Mesenchymal stem cell (in vitro differentiated cells and primary cell): ENCODE data around the gene CHIT1.

Source experiments
- DNase-seq: peaks from one replicate; pipeline ENCODE4 v3.0.0-alpha.2; 2013
- H2AFZ ChIP-seq: one replicate; pipeline ENCODE4 v1.6.1; 2013; ENCODE audit warnings: low read depth, mild to moderate bottlenecking, control low read depth, inconsistent platforms, low read length, moderate library complexity
- H2AK5ac ChIP-seq: 2 replicates; pipeline ENCODE4 v1.6.1; 2013; ENCODE audit warnings: low read length, moderate library complexity, mild to moderate bottlenecking, inconsistent platforms; ENCODE audit not compliant: severe bottlenecking
- H2BK120ac ChIP-seq: one replicate; pipeline ENCODE4 v1.6.1; 2013; ENCODE audit warnings: low read depth, mild to moderate bottlenecking, inconsistent platforms, low read length, moderate library complexity
- H2BK12ac ChIP-seq, 2 experiments: one replicate each; pipeline ENCODE4 v1.6.1; 2013; ENCODE audit warnings: inconsistent platforms in 2 of 2, low read length in 2 of 2, mild to moderate bottlenecking in 2 of 2, moderate library complexity in 2 of 2, control low read depth in 1 of 2
- H2BK15ac ChIP-seq: one replicate; pipeline ENCODE4 v1.6.1; 2013; ENCODE audit warnings: mild to moderate bottlenecking, low read depth, inconsistent platforms; ENCODE audit not compliant: poor library complexity, severe bottlenecking
- H2BK5ac ChIP-seq: 2 replicates; pipeline ENCODE4 v1.6.1; 2013; ENCODE audit warnings: low read depth, mild to moderate bottlenecking, low read length, control low read depth, inconsistent platforms; ENCODE audit not compliant: poor library complexity, severe bottlenecking
- H3K14ac ChIP-seq, 2 experiments: one replicate each; pipeline ENCODE4 v1.6.1; 2013; ENCODE audit warnings: inconsistent platforms in 2 of 2, low read length in 2 of 2, control low read depth in 1 of 2, mild to moderate bottlenecking in 1 of 2, moderate library complexity in 1 of 2
- H3K18ac ChIP-seq, 2 experiments: one replicate each; pipeline ENCODE4 v1.6.1; 2013; ENCODE audit warnings: inconsistent platforms in 2 of 2, low read length in 2 of 2, control low read depth in 1 of 2, low read depth in 1 of 2, mild to moderate bottlenecking in 1 of 2
- H3K23ac ChIP-seq, 2 experiments: one replicate each; pipeline ENCODE4 v1.6.1; 2013; ENCODE audit warnings: inconsistent platforms in 2 of 2, low read length in 2 of 2, mild to moderate bottlenecking in 2 of 2, moderate library complexity in 2 of 2, control low read depth in 1 of 2
- H3K27ac ChIP-seq: 2 replicates; pipeline ENCODE4 v1.5.1; 2013; ENCODE audit warnings: mild to moderate bottlenecking, moderate library complexity, low read length, control low read depth, inconsistent platforms; ENCODE audit not compliant: poor library complexity, severe bottlenecking
- H3K27me3 ChIP-seq, 2 experiments: 2 replicates each; pipeline versions ENCODE4 v1.6.1 to v1.7.0; 2013; ENCODE audit warnings: low read length in 2 of 2, mild to moderate bottlenecking in 2 of 2, moderate library complexity in 2 of 2, control low read depth in 1 of 2, inconsistent platforms in 1 of 2; ENCODE audit not compliant: control insufficient read depth in 1 of 2, insufficient read depth in 1 of 2
- H3K36me3 ChIP-seq, 2 experiments: 2 replicates each; pipeline versions ENCODE4 v1.6.1 to v1.7.0; 2013; ENCODE audit warnings: low read length in 2 of 2, control low read depth in 1 of 2, inconsistent platforms in 1 of 2, low read depth in 1 of 2, mild to moderate bottlenecking in 1 of 2; ENCODE audit not compliant: insufficient read depth in 2 of 2, control insufficient read depth in 1 of 2
- H3K4ac ChIP-seq, 2 experiments: one replicate each; pipeline ENCODE4 v1.6.1; 2013; ENCODE audit warnings: inconsistent platforms in 2 of 2, low read length in 2 of 2, mild to moderate bottlenecking in 2 of 2, moderate library complexity in 2 of 2, control low read depth in 1 of 2, low read depth in 1 of 2
- H3K4me1 ChIP-seq: 2 replicates; pipeline ENCODE4 v1.6.1; 2013; ENCODE audit warnings: low read depth, low read length, control low read depth; ENCODE audit not compliant: control insufficient read depth, insufficient read depth
- H3K4me2 ChIP-seq: 2 replicates; pipeline ENCODE4 v1.6.1; 2013; ENCODE audit warnings: low read length, mild to moderate bottlenecking, inconsistent platforms; ENCODE audit not compliant: poor library complexity, severe bottlenecking
- H3K4me3 ChIP-seq, 2 experiments: 2 replicates each; pipeline versions ENCODE4 v1.5.1 to v1.7.0; 2013; ENCODE audit warnings: low read length in 2 of 2, mild to moderate bottlenecking in 2 of 2, control low read depth in 1 of 2, low read depth in 1 of 2; ENCODE audit not compliant: insufficient read depth in 1 of 2
- H3K79me1 ChIP-seq: replicated peaks from 2 replicates; pipeline ENCODE4 v1.6.1; 2013; ENCODE audit warnings: mild to moderate bottlenecking, control low read depth, low read length, inconsistent platforms; ENCODE audit not compliant: poor library complexity, severe bottlenecking
- H3K9ac ChIP-seq: 2 replicates; pipeline ENCODE4 v1.7.0; 2013; ENCODE audit warnings: mild to moderate bottlenecking, low read length, moderate library complexity
- H3K9me3 ChIP-seq: 2 replicates; pipeline ENCODE4 v1.7.0; 2013; ENCODE audit warnings: mild to moderate bottlenecking, low read length; ENCODE audit not compliant: control insufficient read depth
- H4K8ac ChIP-seq: one replicate; pipeline ENCODE4 v1.6.1; 2013; ENCODE audit warnings: inconsistent platforms, mild to moderate bottlenecking, low read length, moderate library complexity
- H4K91ac ChIP-seq: one replicate; pipeline ENCODE4 v1.6.1; 2013; ENCODE audit warnings: mild to moderate bottlenecking, low read length, inconsistent platforms
- WGBS: methylation state at CpG from one replicate; pipeline ENCODE4 v1.1.7; 2013; ENCODE audit warnings: mixed read lengths; 5-methylcytosine and 5-hydroxymethylcytosine counted together

The CHIT1 gene

DNA sequence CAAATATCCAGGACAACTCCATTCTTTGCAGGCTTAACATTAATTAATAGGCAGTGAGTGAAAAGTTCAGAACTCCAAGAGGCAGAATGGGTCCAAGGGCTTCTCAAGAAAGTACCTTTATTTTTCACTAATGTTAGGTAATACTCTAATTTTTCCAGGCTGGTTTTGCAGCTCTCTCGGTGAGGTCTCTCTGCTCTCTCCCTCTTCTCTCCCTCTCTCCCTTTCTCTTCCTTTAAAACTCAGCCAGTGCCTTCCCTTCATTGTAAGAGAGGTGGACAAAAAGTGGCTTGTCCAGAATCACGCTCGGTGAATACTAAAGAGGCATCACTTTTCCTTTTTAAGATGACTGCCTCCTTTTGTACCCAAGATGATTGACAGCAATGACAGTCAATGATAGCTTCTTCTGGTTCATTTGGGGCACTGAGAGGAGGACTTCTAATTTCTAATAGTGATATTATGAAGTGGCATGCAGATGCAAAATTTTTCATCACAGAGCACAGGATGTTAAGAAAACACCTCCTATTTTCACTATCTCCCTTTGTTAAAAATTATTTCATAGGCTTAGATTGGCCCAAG lies 41.7 kb downstream of the CHIT1 start:
- no peak for DNase-seq
- Histone ChIP-seq H2BK15ac (no peak overlapping the region), H3K4me2 (no peak overlapping the region), H3K23ac (no peak overlapping the region), H4K91ac (no peak overlapping the region), H3K14ac (no peak overlapping the region), H2BK120ac (no peak overlapping the region), H2BK12ac (no peak overlapping the region), H3K4ac (no peak overlapping the region), H3K27ac (no peak overlapping the region), H4K8ac (no peak overlapping the region), H2BK5ac (no peak overlapping the region), H3K79me1 (no peaks in the 10 kb centered on the region), H2AFZ (no peak overlapping the region), H3K4me1 (peaks cover 3% of the 10 kb centered on the region), H3K4me3 (no peak overlapping the region), H3K36me3 (peaks cover 0 to 20% of the 10 kb centered on the region in 2 experiments), H3K27me3 (peaks cover 0 to 7% of the 10 kb centered on the region in 2 experiments), H3K9ac (peak overlapping the region; percentile 65), H3K9me3 (no peaks in the 10 kb centered on the region), H2AK5ac (no peak overlapping the region), H3K18ac (no peak overlapping the region)
- 90% methylated on average over 2 of the region's 3 CpGs for WGBS

DNA sequence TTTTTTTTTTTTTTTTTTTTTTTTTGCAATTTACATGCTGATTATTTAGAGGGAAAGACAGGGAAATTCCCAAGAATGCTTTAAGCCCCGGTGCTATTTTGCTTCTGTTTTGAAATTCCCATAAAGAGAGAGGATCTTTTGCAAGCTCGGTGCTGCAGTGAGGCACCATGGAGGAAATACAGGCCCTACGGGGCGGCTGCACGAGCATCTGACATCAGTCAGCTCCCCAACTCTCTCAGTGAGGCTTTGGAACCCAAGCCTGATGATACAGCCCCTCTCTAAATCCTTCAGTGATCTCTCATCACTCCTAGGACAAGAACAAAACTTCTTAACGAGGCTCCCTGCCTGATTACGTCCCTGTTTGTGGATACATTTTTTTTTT lies 42.2 kb downstream of the CHIT1 start:
- Histone ChIP-seq H3K4me2 (no peak overlapping the region), H2BK5ac (no peak overlapping the region), H3K4me3 (no peak overlapping the region), H3K23ac (no peak overlapping the region), H3K27ac (no peak overlapping the region), H2BK15ac (no peak overlapping the region), H3K79me1 (no peaks in the 10 kb centered on the region), H2BK120ac (no peak overlapping the region), H2BK12ac (no peak overlapping the region), H3K14ac (no peak overlapping the region), H2AK5ac (no peak overlapping the region), H4K8ac (no peak overlapping the region), H3K18ac (no peak overlapping the region), H3K27me3 (peaks cover 0 to 7% of the 10 kb centered on the region in 2 experiments), H3K36me3 (peaks cover 0 to 20% of the 10 kb centered on the region in 2 experiments), H3K9ac (peak overlapping the region; percentile 65), H3K9me3 (no peaks in the 10 kb centered on the region), H3K4me1 (peaks cover 3% of the 10 kb centered on the region), H2AFZ (no peak overlapping the region), H3K4ac (no peak overlapping the region), H4K91ac (no peak overlapping the region)
- WGBS, result 51% methylated on average over 5 of the region's 7 CpGs
- peak; percentile 15 for DNase-seq

DNA sequence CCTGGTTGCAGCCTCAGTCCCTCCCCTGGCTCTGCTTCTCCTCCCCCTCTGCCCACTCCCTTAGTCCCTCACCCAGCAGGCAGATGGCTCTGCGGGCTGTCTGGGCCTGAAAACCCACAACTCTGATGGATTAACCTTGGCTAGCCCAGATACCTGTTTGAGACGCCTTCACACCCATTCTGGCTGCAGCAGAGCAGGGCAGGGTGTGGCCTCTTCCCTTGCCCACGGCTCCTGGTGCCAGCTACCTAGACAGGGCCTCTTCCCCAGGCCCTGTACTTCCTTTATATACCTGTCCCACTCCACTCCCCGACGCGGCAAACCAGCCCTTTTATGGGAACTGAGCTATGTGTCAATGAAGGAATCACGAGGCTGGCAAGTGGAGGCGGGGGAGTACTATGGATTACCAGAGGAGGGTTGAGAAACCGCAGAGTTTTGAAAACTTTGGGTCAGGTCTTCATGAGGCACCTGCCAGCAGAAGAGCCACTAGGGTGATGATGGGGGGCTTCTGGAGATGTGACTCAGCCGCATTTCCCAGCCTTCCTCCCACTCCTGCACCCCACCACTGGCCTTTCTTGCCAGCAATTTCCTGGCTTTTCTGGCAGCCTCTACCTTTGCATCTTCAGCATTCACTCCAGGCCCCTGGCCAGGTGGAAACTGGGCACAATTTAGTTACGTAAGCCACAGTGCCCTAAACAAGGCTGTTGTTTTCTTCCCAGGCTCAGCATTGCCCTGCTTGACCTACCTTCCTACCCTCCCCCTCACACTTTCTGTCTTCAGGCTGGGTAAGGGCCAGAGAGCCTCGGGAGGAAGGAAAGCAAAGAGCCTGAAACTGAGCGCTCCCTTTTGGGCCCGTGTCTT lies 42.8 kb downstream of the CHIT1 start, which contains the start of gene CHI3L1:
CHI3L1 (minus strand) TSS at position 259 of the 858 bp plus-strand sequence; CDS start at position 178, 81 bp downstream.
- no peak within 1 kb of the TSS for H3K27ac ChIP-seq
- H4K8ac ChIP-seq, result peak within 1 kb of the TSS; percentile 29
- no peak within 1 kb of the TSS for H2AK5ac ChIP-seq
- no peak within 1 kb of the TSS for H3K14ac ChIP-seq
- H3K23ac ChIP-seq, result no peak within 1 kb of the TSS
- 66% methylated on average over 13 of the region's 14 CpGs for WGBS
- peaks cover 0 to 22% of the 10 kb centered on the region in 2 experiments for H3K36me3 ChIP-seq
- H3K4me3 ChIP-seq, result peak within 1 kb of the TSS in 1 of 2 experiments; percentile 66
- H3K9me3 ChIP-seq, result no peaks in the 10 kb centered on the region
- H3K4ac ChIP-seq, result peak within 1 kb of the TSS in 1 of 2 experiments; percentile 21
- peak within 1 kb of the TSS; percentile 65 for H3K9ac ChIP-seq
- peak within 1 kb of the TSS; percentile 51 to 72 for H2BK12ac ChIP-seq
- no peak within 1 kb of the TSS for H2BK5ac ChIP-seq
- no peak within 1 kb of the TSS for H2AFZ ChIP-seq
- H2BK120ac ChIP-seq, result peak within 1 kb of the TSS; percentile 21
- DNase-seq, result no peak
- H3K79me1 ChIP-seq, result no peaks in the 10 kb centered on the region
- peak within 1 kb of the TSS; percentile 4 for H4K91ac ChIP-seq
- no peak within 1 kb of the TSS for H2BK15ac ChIP-seq
- H3K4me1 ChIP-seq, result peaks cover 3% of the 10 kb centered on the region
- no peak within 1 kb of the TSS for H3K4me2 ChIP-seq
- peaks cover 0 to 7% of the 10 kb centered on the region in 2 experiments for H3K27me3 ChIP-seq
- H3K18ac ChIP-seq, result peak within 1 kb of the TSS in 1 of 2 experiments; percentile 51

DNA sequence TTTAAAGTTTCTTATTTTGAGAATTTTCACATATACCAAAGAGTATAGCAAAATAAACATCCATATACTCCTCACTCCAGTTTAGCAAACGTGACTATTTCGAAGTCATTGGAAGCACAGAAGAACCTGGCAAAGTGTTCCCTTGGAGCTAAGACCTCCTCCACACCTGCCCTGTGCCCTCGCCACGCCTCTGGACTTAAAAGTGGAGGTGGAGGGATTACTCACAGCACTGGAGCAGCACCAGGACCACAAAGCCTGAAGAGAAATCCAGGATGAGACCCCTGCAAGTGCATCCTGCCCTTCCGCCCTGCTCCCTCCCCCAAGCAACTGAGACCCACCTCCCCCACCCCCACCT lies 43.4 kb downstream of the CHIT1 start:
- no peak overlapping the region for H2AK5ac ChIP-seq
- no peaks in the 10 kb centered on the region for H3K9me3 ChIP-seq
- H3K9ac ChIP-seq, result peak overlapping the region; percentile 57
- no peak overlapping the region for H3K4ac ChIP-seq
- H2BK15ac ChIP-seq, result no peak overlapping the region
- H3K27ac ChIP-seq, result no peak overlapping the region
- no peak overlapping the region for H2BK12ac ChIP-seq
- no peak overlapping the region for H3K14ac ChIP-seq
- no peak overlapping the region for H4K91ac ChIP-seq
- H3K23ac ChIP-seq, result no peak overlapping the region
- H2AFZ ChIP-seq, result no peak overlapping the region
- H3K4me1 ChIP-seq, result peaks cover 3% of the 10 kb centered on the region
- no peak for DNase-seq
- peak overlapping the region in 1 of 2 experiments; percentile 51 for H3K18ac ChIP-seq
- 84% methylated on average over 5 of the region's 5 CpGs for WGBS
- H2BK120ac ChIP-seq, result no peak overlapping the region
- H3K4me3 ChIP-seq, result peak overlapping the region in 1 of 2 experiments; percentile 66
- H3K79me1 ChIP-seq, result no peaks in the 10 kb centered on the region
- H4K8ac ChIP-seq, result no peak overlapping the region
- no peak overlapping the region for H3K4me2 ChIP-seq
- peaks cover 0 to 7% of the 10 kb centered on the region in 2 experiments for H3K27me3 ChIP-seq
- H3K36me3 ChIP-seq, result peaks cover 0 to 24% of the 10 kb centered on the region in 2 experiments
- no peak overlapping the region for H2BK5ac ChIP-seq
